Erythroblast (primary cell): ENCODE measurements around the gene GPR150.

Source experiments
- GATA1 ChIP-seq: IDR thresholded peaks from 2 replicates; pipeline ENCODE4 v1.6.1; 2011; ENCODE audit warnings: low read depth, mild to moderate bottlenecking, control low read depth, low read length, moderate library complexity
- POLR2A ChIP-seq: IDR thresholded peaks from 2 replicates; pipeline ENCODE4 v1.6.1; 2011; ENCODE audit warnings: mild to moderate bottlenecking, low read length

- TF ChIP-seq POLR2A (no peak), GATA1 (no peak)
Observed at GRCh38 chr5:95591490-95591901, 28.4 kb upstream of the GPR150 start.
